Iris pigment epithelial cell (primary cell): ENCODE results near the gene MED15.

Experiments used
- DNase-seq: peaks from one replicate; pipeline ENCODE4 v3.0.0-alpha.2; 2011; ENCODE audit warnings: low read depth

Gene MED15

DNA sequence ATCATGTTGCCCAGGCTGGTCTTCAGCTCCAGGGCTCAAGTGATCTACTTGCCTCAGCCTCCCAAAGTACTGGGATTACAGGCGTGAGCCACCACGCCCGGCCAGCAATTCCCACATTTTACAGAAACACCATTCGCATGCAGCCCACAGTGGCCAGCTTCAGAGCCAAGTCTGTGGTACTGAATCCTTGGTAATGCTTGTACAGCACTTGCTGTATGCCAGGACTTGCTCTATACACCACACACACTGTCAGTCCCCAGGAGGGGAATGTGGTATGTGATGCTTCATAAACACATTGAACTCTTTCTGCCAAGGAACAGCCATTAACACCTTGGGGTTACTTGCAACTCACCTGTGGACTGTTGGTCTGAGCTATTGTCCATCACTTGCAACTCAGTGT lies 119.4 kb downstream of the MED15 start:
- no peak for DNase-seq

DNA sequence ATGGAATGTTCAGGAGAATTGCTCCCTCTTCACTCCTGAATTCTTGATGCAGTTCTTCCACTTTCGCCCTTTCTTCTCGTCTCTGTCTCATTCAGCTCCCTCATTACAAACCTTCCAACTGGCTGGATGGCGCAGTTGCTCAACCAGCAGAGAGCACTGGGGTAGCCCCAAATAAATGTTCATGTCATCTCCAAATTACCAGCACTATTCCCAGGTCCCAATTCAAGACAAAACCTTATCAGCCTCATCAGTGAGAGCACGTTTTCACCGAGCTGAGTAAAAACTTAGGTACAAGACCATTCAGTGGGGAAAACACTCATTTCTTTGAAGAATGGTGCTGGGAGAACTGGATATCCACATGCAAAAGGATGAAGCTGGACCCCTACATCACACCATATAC lies 120.0 kb downstream of the MED15 start:
- no peak for DNase-seq

GRCh38 chr22:20628081-20628939 lies 120.9 kb downstream of the MED15 start:
- DNase-seq, result no peak

DNA sequence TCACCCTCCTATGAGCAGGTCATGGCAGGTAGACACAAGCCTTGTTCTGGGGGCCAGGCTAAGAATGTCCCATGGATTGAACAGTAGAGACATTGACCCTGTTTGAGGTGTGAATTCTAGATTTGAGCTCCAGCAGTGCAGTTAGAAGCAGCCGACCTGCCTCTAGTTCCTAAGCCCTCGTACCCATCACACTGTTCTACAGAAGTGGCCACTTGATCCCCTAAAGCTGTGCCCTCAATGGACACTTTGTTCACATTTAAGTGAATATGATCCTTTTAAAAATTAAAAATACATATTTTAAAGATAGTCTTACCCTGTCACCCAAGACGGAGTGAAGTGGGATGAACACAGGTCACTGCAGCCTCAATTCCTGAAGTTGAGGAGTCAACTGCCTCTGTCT lies 122.0 kb downstream of the MED15 start:
- DNase-seq, result no peak

DNA sequence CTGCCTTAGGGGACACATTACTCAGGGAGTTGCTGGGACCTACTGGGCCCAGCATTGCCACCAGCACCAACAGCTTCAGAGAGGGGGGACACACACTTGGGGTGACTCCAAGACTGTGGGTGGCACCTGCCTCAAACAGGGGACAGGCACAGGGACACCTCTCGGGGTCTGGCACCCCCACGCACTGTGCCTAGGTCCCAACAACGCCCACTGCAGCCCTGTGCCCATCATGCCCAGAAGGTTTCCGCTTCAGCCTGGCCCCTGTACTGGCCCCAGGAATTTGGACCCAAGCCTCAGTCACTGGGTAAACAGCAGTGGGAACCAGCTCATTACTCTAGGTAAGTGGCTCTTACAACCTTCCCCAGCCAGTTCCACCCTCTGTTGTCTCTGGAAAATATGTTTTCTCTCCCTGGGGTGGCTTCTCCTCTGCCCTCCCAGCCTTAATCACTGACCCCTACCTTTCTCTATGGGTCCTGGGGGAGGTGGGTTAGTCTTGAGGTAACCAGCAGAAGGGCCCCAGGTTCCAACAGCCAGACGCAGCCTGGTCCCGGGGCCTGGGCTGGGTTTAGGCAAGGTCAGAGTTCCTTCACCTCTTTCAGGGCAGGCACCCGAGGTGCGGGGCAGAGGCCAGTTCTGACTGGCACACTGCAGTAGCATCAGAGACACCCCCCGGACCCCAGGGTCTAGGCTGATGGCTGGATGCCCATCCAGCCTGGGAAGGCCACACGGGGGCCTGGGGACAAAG lies 123.6 kb downstream of the MED15 start:
- DNase-seq, result no peak

DNA sequence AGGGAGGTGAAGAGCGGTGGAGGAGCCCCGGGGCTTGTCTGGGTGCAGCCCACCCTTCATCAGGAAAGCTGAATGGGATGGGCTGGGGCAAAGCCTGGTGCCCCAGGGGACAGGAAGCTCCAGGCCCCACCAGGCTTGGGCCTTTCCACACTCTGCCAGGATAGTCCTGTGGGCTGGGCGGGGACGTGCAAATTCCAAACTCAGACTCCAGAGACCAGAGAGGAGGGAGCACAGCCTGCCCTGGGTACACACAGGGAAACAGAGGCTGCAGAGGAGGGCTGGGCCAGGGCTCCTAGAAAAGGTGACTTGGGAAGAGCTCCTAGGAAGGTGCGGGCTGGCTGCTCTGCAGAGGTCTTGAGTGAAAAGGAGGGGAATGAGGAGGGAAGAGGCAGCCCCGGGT lies 124.7 kb downstream of the MED15 start:
- DNase-seq, result no peak

GRCh38 chr22:20632518-20632917 lies 125.1 kb downstream of the MED15 start:
- no peak for DNase-seq

DNA sequence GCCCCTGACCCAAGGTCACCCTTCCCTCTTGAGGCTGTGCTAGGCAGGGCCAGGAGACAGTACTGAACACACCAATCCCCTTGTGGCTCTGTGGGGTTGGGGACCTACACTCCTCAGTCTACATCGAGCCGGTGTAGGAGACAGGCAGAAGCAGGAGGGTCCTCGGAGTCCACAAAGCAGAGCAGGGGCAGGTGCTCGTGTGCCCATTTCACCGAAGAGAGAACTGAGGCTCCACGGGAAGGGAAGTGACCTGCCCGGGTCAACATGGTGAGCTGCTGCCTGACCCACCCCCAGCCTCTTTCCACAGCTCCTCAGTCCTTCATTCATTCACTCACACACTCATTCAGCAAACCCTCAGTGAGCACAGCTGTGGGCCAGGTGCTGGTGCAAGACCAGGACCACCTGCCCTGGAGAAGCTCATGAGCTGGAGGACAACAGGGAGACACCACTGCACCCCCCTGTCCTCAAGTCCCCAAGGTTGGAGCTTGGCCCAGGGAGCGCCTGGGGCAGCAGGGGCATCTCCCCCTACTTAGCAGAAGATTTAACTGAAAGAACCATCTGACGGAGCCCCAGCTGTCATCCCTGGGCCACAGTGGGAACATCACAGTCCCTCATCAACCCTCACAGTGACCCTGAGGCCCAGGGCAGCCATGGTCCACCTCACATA lies 127.3 kb downstream of the MED15 start:
- DNase-seq, result no peak

- DNase-seq, result no peak
Measured at GRCh38 chr22:20635227-20635591, 127.8 kb downstream of the MED15 start.

DNA sequence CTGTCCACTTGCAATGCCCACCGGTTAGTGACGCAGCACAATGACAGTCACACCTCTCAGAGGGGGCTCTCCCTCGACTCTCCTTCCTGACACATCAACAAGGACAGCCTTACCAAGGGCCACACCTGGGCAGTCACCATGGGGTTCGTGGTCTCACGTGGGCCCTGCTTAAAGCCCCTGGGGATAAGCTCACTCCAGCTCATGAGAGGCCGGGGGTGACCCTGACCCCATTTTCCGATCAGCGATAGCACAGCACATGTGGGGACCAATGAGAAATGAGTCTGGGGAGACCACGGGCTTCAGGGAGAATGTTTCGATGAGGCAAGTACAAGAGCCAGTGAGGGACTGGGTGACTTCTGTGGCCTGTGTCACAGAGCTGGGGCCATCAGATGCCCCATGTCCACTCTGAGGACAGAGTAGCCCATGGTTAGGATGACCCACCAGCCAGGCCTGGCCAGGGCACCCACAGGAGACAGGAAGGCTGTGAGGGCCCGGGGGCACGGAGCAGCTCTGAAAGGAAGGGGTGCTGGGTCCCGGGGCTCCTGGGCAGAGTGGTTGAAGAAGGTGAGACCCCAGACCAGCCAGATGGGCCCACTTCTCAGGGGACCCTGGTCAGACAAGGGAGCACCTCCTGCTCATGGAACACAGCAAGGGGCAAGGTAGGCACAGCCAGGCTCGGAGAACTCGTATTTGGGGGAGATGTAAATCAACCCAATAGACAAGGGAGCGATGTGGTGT lies 128.8 kb downstream of the MED15 start:
- no peak for DNase-seq

- DNase-seq, result no peak
Measured at GRCh38 chr22:20636945-20637344, 129.5 kb downstream of the MED15 start.
